Right ventricle myocardium inferior (tissue), 1 donor: ENCODE measurements around the gene ASCL5. TPM values are rescaled to one million over a fixed set of nuclear protein-coding genes. Genes with fewer than 3 reads are reported as not detected.
A peak's percentile ranks its signal among the peaks of the same experiment; 100 is the strongest.

Experiments
- ATAC-seq: fragments of 200-7000 bp; cut with Tn5 transposase; one replicate; pipeline ENCODE4 v1.9.1; 2020; ENCODE audit warnings: mild to moderate bottlenecking, moderate library complexity
- DNase-seq: peaks from one replicate; pipeline ENCODE4 v3.0.0; 2021; ENCODE audit errors: missing footprints
- intact Hi-C: fragments of 100-400 bp; cut with DNase I; formaldehyde crosslinking; loops from one replicate; pipeline ENCODE4 v1.11.0; 2022
- total RNA-seq: library from RNA; stranded (reverse); fragmentation: NEBNext Ultra II Directional; extraction: Animal tissue kit (Norgen Biotek cat#: 25700); gene quantifications from one replicate; pipeline ENCODE4 v1.2.1, GENCODE V29; 2021
- donor health status: DM: no; HTN: yes; CAD: no; lungs with severe emphysema.

Gene ASCL5
- total RNA-seq, 1 donor from 2014 or later: not detected

DNA sequence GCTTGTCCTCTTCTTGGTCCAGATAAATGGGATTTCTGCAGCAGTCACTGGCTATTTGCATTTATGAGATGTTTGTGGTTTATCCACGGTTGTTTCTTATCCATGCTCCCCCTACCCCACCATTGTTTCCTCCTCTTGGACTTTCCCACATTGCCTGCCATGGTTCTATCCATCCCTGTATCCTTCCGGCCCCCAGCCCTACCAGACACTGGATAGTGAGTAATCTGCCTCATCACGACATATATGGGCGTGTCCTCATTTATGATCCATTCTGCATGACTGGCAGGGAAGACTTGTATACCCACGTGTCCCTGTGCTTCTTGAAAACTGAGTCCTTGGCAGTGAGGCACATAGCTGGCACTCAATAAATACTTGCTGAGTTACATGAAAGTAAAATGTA lies 54.8 kb downstream of the ASCL5 start:
- DNase-seq (peak; percentile 32), ATAC-seq (no peak)
- intact Hi-C loops: no loop called here

DNA sequence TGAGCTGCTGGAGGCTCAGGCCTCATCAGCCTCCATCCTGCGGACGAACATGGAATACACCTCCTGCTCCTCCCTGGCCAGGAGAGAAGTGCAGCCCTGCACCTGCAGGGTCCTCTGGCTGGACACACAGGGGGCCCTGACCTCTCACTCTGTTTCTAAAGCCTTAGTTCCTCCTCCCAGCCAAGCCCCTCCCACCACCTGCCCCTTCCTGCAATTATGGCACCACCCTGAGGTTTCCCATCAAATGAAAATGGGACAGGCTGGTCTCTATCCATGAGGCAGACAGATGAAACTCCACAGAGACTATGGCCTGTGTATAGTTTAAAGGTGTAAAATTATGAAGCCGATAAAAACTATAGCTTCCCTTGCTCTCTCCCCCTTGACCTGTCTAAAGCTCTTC lies 57.3 kb downstream of the ASCL5 start:
- intact Hi-C loops: no loop called here
- no peak for ATAC-seq
- DNase-seq: no peak

DNA sequence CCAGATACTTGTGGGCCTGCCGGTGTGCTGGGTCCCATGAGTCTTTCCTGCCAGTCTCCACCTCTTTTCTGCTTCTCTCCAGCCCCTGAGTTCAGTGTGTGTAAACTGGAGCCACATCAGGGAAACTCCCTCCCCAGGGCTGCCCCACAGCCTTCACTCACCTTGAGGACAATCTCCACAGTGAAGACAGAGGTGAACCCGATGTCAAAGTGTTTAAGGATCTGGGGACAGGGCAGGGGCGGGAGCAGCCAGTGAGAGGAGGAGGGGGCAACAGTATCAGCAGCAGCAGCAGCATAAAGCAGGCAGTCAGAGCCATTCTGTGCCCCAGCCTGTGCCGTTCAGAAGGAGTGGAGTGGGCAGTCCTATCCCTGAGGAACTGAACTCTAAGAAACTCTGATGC lies 58.0 kb downstream of the ASCL5 start:
- DNase-seq (no peak), ATAC-seq (no peak)
- intact Hi-C loops: no loop called here

DNA sequence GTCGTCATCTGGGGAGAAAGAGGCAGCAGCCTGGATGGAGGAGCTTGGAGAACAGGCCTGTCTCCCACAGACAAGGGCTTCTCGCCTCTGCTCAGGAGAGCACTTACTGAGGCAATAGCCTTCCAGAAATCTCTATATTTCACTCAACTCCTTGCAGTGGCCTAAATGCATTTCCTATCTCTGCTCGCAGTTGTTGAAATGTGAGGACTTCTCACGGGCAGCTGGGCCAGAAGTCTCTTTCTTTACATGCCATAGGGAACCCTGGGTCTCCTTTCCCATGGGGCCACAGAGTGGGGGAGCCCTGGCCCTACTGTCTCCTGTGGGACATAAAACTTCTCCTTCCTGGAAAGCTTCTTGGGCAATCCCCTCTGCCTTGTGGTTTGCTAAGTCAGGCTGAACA lies 60.0 kb downstream of the ASCL5 start:
- ATAC-seq: no peak
- intact Hi-C loops: no loop called here

DNA sequence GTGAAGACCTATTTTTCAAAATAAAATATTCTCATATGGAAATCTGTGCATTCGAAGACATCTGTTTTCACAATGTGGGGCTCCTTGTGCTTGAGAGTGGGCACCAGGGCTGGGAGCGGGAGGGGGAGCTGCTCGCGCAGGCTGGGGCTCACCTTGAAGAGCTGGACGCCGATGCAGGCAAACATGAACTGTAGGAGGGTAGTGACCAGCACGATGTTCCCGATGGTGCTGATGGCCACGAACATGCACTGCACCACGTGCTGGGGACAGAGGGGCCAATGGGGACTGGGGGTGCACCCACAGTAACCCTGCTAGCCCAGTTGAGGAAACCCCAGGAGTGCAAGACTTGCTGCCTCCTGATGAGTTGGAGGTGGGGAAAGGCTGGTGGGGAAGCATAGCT lies 61.3 kb downstream of the ASCL5 start:
- ATAC-seq (no peak), DNase-seq (no peak)
- intact Hi-C loops: no loop called here

More for the DNA sequence above, 60.0 kb downstream of the ASCL5 start:
- DNase-seq: no peak

DNA sequence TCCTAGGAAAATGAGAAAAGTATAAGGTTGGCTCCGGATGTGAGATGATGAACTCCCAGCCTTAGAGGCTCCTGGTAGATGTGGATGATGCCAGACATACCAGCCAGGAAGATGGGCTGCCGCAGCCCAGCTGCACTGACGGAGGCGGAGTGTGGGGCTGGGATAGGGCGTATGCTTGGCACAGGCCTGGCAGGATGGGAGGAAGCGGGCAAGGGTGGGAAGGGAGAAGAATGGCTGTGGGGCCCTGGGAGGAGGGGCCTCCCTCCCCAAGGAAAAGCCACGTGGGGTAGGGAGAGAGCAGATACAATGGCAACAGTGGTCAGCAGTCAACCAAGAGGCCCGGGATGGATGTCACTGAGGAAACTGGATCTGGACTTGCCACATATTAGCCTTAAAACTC lies 62.2 kb downstream of the ASCL5 start:
- intact Hi-C loops: no loop called here

More for the DNA sequence above, 62.2 kb downstream of the ASCL5 start:
- ATAC-seq (no peak), DNase-seq (no peak)

Other genes starting within 250 kb of the ASCL5 start
- gene INAVA, start 232.3 kb downstream of the ASCL5 start, total RNA-seq: not detected
- gene KIF21B, start 103.5 kb downstream of the ASCL5 start, total RNA-seq: 0.43 TPM
- gene CACNA1S, start 14.8 kb downstream of the ASCL5 start, total RNA-seq: not detected
- 26.6 TPM for gene TMEM9, start 27.3 kb upstream of the ASCL5 start, total RNA-seq
- gene IGFN1, start 63.6 kb upstream of the ASCL5 start, total RNA-seq: not detected
- gene PKP1, start 156.3 kb upstream of the ASCL5 start, total RNA-seq: 0.16 TPM